DND-41 (cell line): Measurements from ENCODE around the gene AFF1.

Experiments
- ATAC-seq: fragments of 200-7000 bp; cut with Tn5 transposase; 3 replicates; pipeline ENCODE4 v1.9.1; 2021; ENCODE audit warnings: low read depth; ENCODE audit not compliant: insufficient read depth
- DNase-seq: peaks from one replicate; pipeline ENCODE4 v3.0.0-alpha.2; 2020
- H2AFZ ChIP-seq: 2 replicates; pipeline ENCODE4 v1.6.0; 2012; ENCODE audit warnings: low read depth, low read length
- H3K27ac ChIP-seq: 2 replicates; pipeline ENCODE4 v1.5.1; 2012; ENCODE audit warnings: low read length, inconsistent platforms
- H3K27me3 ChIP-seq: fragments of 200-600 bp; sonication (generic); 2 replicates; pipeline ENCODE4 v1.6.0; 2012; ENCODE audit warnings: low read length, mild to moderate bottlenecking, inconsistent platforms; ENCODE audit not compliant: insufficient read depth, poor library complexity
- H3K36me3 ChIP-seq: 2 replicates; pipeline ENCODE4 v1.5.1; 2012; ENCODE audit warnings: low read length, inconsistent platforms; ENCODE audit not compliant: insufficient read depth
- H3K4me1 ChIP-seq: 2 replicates; pipeline ENCODE4 v1.5.1; 2012; ENCODE audit warnings: mild to moderate bottlenecking, low read length; ENCODE audit not compliant: insufficient read depth
- H3K4me2 ChIP-seq: 2 replicates; pipeline ENCODE4 v1.6.0; 2012; ENCODE audit warnings: mild to moderate bottlenecking, moderate library complexity, low read length, inconsistent platforms; ENCODE audit not compliant: insufficient read depth
- H3K4me3 ChIP-seq, 2 experiments: fragments of 200-600 bp in 1 of 2; shearing (Covaris generic) in 1 of 2; 2 replicates each; pipeline ENCODE4 v1.5.1; 2012 to 2016; ENCODE audit warnings: inconsistent platforms in 2 of 2, low read length in 2 of 2, mild to moderate bottlenecking in 2 of 2, low read depth in 1 of 2, moderate library complexity in 1 of 2
- H3K79me2 ChIP-seq: 2 replicates; pipeline ENCODE4 v1.6.0; 2012; ENCODE audit warnings: low read length, inconsistent platforms; ENCODE audit not compliant: insufficient read depth
- H3K9ac ChIP-seq: 2 replicates; pipeline ENCODE4 v1.6.0; 2012; ENCODE audit warnings: low read depth, mild to moderate bottlenecking, inconsistent platforms, low read length, moderate library complexity
- H3K9me3 ChIP-seq: 2 replicates; pipeline ENCODE4 v1.5.1; 2012; ENCODE audit warnings: low read length, moderate library complexity, mild to moderate bottlenecking, inconsistent platforms; ENCODE audit not compliant: insufficient read depth, severe bottlenecking
- H4K20me1 ChIP-seq: 2 replicates; pipeline ENCODE4 v1.6.0; 2012; ENCODE audit warnings: low read length; ENCODE audit not compliant: insufficient read depth
- EZH2 ChIP-seq: IDR thresholded peaks from 3 replicates; pipeline ENCODE4 v1.6.1; 2012; ENCODE audit warnings: borderline replicate concordance, low read depth, mild to moderate bottlenecking, moderate library complexity, low read length, inconsistent platforms; ENCODE audit not compliant: severe bottlenecking
- TF ChIP-seq, protein P1 (sequence below): IDR thresholded peaks from 2 replicates; pipeline ENCODE4 v1.5.1; 2012; ENCODE audit warnings: borderline replicate concordance, low read length, moderate library complexity, mild to moderate bottlenecking; ENCODE audit not compliant: poor library complexity, severe bottlenecking; ENCODE audit errors: extremely low read depth

Gene AFF1, protein sequence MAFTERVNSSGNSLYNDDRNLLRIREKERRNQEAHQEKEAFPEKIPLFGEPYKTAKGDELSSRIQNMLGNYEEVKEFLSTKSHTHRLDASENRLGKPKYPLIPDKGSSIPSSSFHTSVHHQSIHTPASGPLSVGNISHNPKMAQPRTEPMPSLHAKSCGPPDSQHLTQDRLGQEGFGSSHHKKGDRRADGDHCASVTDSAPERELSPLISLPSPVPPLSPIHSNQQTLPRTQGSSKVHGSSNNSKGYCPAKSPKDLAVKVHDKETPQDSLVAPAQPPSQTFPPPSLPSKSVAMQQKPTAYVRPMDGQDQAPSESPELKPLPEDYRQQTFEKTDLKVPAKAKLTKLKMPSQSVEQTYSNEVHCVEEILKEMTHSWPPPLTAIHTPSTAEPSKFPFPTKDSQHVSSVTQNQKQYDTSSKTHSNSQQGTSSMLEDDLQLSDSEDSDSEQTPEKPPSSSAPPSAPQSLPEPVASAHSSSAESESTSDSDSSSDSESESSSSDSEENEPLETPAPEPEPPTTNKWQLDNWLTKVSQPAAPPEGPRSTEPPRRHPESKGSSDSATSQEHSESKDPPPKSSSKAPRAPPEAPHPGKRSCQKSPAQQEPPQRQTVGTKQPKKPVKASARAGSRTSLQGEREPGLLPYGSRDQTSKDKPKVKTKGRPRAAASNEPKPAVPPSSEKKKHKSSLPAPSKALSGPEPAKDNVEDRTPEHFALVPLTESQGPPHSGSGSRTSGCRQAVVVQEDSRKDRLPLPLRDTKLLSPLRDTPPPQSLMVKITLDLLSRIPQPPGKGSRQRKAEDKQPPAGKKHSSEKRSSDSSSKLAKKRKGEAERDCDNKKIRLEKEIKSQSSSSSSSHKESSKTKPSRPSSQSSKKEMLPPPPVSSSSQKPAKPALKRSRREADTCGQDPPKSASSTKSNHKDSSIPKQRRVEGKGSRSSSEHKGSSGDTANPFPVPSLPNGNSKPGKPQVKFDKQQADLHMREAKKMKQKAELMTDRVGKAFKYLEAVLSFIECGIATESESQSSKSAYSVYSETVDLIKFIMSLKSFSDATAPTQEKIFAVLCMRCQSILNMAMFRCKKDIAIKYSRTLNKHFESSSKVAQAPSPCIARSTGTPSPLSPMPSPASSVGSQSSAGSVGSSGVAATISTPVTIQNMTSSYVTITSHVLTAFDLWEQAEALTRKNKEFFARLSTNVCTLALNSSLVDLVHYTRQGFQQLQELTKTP

DNA sequence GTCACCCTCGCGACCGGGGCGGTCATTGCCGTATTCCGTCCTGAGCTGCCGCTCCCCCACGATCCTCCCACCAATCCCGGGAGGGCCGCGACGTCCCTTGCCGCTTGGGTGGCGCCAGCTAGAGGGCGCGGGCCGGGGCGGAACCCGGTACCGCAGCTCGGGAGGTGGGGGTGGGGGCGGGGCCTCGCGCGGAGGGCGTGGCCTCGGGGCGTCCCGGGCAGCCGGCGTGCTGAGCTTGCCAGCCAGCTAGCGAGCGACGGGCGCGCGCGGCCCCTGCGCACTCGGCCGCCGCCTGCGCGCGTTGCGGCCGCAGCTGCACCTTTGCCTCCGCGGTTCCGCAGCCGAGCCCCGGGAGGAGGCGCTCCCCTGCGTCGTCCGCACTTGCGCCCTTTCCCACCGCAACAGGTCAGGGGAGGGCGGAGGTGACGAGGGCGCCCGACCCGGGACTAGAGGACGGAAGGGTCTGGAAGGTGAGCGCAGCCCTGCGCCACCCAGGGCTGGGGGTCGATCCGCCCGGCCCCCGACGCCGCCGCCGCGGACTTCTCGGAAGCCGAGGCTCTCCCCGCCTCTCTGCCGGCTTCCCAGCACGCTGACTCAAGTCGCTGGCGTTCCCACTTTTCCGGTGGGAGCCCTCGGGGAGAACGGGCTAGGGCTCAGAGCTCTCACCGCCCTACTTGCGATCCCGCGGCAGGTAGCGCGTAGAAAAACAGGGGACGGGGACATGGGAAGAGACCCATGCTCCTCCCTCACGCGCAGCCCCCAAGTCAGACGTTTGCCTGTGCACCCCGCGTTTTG lies at the start of gene AFF1:
AFF1 (plus strand) TSS at position 241 of the 795 bp plus-strand sequence. CDS start 13,523 bp downstream, outside the sequence.
- H3K4me1 ChIP-seq = peaks cover 53% of the 10 kb centered on the region
- DNase-seq (peak; percentile 92), ATAC-seq (peak; percentile 73)
- H3K36me3 ChIP-seq = no peaks in the 10 kb centered on the region; the same call in 1 of the 2 replicates
- peak within 1 kb of the TSS; percentile 89 for H2AFZ ChIP-seq
- H3K9me3 ChIP-seq = no peaks in the 10 kb centered on the region
- H3K27me3 ChIP-seq = no peaks in the 10 kb centered on the region
- H3K79me2 ChIP-seq = peaks cover 58% of the 10 kb centered on the region
- TF ChIP-seq EZH2 = no peak
- TF ChIP-seq, protein P1, sequence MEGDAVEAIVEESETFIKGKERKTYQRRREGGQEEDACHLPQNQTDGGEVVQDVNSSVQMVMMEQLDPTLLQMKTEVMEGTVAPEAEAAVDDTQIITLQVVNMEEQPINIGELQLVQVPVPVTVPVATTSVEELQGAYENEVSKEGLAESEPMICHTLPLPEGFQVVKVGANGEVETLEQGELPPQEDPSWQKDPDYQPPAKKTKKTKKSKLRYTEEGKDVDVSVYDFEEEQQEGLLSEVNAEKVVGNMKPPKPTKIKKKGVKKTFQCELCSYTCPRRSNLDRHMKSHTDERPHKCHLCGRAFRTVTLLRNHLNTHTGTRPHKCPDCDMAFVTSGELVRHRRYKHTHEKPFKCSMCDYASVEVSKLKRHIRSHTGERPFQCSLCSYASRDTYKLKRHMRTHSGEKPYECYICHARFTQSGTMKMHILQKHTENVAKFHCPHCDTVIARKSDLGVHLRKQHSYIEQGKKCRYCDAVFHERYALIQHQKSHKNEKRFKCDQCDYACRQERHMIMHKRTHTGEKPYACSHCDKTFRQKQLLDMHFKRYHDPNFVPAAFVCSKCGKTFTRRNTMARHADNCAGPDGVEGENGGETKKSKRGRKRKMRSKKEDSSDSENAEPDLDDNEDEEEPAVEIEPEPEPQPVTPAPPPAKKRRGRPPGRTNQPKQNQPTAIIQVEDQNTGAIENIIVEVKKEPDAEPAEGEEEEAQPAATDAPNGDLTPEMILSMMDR = peak; percentile 57
- H3K27ac ChIP-seq = peak within 1 kb of the TSS; percentile 90
- peak within 1 kb of the TSS; percentile 94 for H3K9ac ChIP-seq
- peak within 1 kb of the TSS; percentile 77 to 80 for H3K4me3 ChIP-seq
- H3K4me2 ChIP-seq = peak within 1 kb of the TSS; percentile 88
- H4K20me1 ChIP-seq = no peaks in the 10 kb centered on the region

DNA sequence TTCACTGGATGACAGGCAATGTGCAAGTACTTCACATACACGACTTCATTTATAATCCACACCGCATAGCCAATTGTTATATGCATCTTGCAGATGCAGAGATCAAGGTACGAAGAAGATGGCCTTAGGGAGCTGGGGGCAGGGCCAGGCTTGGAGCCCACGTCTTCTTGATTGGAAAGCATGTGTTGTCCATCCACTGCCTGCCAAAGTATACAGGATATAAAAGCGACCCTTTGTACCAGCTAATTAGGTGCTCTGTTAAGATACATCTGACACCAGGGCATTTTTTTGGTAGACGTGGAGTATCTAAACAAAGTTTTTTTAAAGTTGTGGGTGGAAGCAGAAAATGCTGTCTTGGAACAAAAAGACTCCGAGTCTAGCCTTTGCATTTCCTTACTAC lies 44.0 kb upstream of the AFF1 start:
- H3K4me1 ChIP-seq = peaks cover 14% of the 10 kb centered on the region
- peaks cover 11% of the 10 kb centered on the region for H3K27me3 ChIP-seq
- no peak overlapping the region for H3K4me3 ChIP-seq
- no peaks in the 10 kb centered on the region for H4K20me1 ChIP-seq
- H3K4me2 ChIP-seq = no peak overlapping the region
- ATAC-seq = no peak
- TF ChIP-seq EZH2 = no peak
- TF ChIP-seq, protein P1 = no peak
- DNase-seq = no peak
- H3K9me3 ChIP-seq = no peaks in the 10 kb centered on the region
- H3K36me3 ChIP-seq = no peaks in the 10 kb centered on the region
- H3K9ac ChIP-seq = no peak overlapping the region
- no peaks in the 10 kb centered on the region for H3K79me2 ChIP-seq
- H2AFZ ChIP-seq = no peak overlapping the region
- no peak overlapping the region for H3K27ac ChIP-seq
